ENCODE results near the gene SCUBE1. TPM values are rescaled to one million over a fixed set of nuclear protein-coding genes. Genes with fewer than 3 reads are reported as not detected.

The SCUBE1 gene
- total and polyA plus RNA-seq, 2 of the 8 experiments (the other 6 are each of a cell fraction or from before 2014, with no cell fraction given), result 2.3 to 4.9 TPM

DNA sequence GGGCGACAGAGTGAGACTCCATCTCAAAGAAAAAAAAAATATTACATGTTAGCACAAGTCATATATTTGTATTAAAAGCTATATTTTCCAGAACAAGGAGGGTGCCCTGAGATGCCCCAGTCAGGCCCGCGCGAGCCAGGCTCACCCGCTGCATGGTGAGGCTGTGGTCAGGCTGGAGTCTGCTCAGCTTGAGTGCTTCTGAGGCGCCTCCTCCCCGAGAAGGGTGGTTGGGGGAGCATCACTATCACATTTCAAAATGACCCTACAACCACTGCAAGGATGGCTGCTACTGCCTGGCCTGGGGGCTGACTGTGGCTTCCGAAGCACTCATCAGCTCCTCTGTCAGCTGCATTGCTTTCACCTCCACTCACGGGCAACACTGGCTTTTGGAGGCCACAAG is 77.1 kb downstream of the SCUBE1 start:
- H2BK15ac ChIP-seq (ENCODE audit: low read length), result no peak overlapping the region
- no peak overlapping the region for H2BK120ac ChIP-seq (replicated peaks; ENCODE audit: low read depth, low read length)
- POLR2A ChIA-PET (ENCODE audit: partially characterized antibody), result interaction anchor here (0.6 to 1.3 kb wide), 2 partner anchors 19 to 93 kb away, joined by 3 to 4 read pairs; no protein-coding TSS in a partner anchor
- 93% methylated on average over 9 of the region's 9 CpGs; no CpG with 5 or more reads in 1 of the 2 experiments for WGBS, 2 experiments (ENCODE audit: extremely low coverage in 1 of 2, insufficient coverage in 1 of 2, insufficient read length in 1 of 2, insufficient replicate concordance in 2 of 2, low coverage in 1 of 2, low lambda C conversion rate in 2 of 2, missing lambda C conversion rate in 1 of 2)
- no peak overlapping the region for H3K4me3 ChIP-seq (ENCODE audit: extremely low read depth in 1 of 4, insufficient read depth in 2 of 4, low read depth in 3 of 4, low read length in 4 of 4)
- no peaks in the 10 kb centered on the region for H3K79me1 ChIP-seq (ENCODE audit: low read depth, low read length)
- H3K79me2 ChIP-seq (ENCODE audit: control insufficient read depth in 1 of 2, insufficient read depth in 2 of 2, low read length in 2 of 2), result no peaks in the 10 kb centered on the region
- peaks cover 0 to 4% (median under 1%) of the 10 kb centered on the region in 4 experiments; a peak in 1 of 7 replicates for H3K4me1 ChIP-seq (replicated peaks in 1 of 4; ENCODE audit: control insufficient read depth in 3 of 4, insufficient read depth in 4 of 4, low read length in 3 of 4)
- no peak overlapping the region for H3K4me2 ChIP-seq (ENCODE audit: insufficient read depth in 1 of 2, low read depth in 2 of 2, low read length in 2 of 2)
- H3K27ac ChIP-seq (ENCODE audit: low read depth, low read length), result no peak overlapping the region
- H2BK12ac ChIP-seq (ENCODE audit: low read depth, low read length), result no peak overlapping the region
- no peak overlapping the region for H2BK20ac ChIP-seq (ENCODE audit: low read length)
- H3K18ac ChIP-seq (ENCODE audit: extremely low read depth, low read length), result no peak overlapping the region
- no peaks in the 10 kb centered on the region for H3K9me3 ChIP-seq (ENCODE audit: insufficient read depth in 2 of 2, low read depth in 1 of 2, low read length in 1 of 2)
- no peaks in the 10 kb centered on the region for H3K36me3 ChIP-seq (ENCODE audit: control insufficient read depth in 2 of 4, insufficient read depth in 4 of 4, low read length in 3 of 4)
- no peak overlapping the region for H3K9ac ChIP-seq (replicated peaks in 1 of 4; ENCODE audit: extremely low read depth in 1 of 4, low read depth in 3 of 4, low read length in 3 of 4)
- CTCF ChIA-PET (ENCODE audit: partially characterized antibody), result interaction anchor here (0.6 to 18.2 kb wide), 5 partner anchors 7 to 118 kb away, joined by 3 to 388 read pairs (median 173); no protein-coding TSS in a partner anchor
- H3K23ac ChIP-seq (ENCODE audit: insufficient read length), result no peak overlapping the region
- no peak overlapping the region for H2AFZ ChIP-seq (ENCODE audit: low read length)
- H3K23me2 ChIP-seq (ENCODE audit: low read depth, low read length), result no peaks in the 10 kb centered on the region
- DNase-seq (ENCODE audit: low read depth in 1 of 2, low spot score in 2 of 2) (no peak), FAIRE-seq (no peak)
- H3K14ac ChIP-seq (ENCODE audit: insufficient read length), result no peak overlapping the region
- H2AK5ac ChIP-seq (ENCODE audit: low read depth, low read length), result no peak overlapping the region
- no peak overlapping the region for H3K56ac ChIP-seq (replicated peaks; ENCODE audit: insufficient read length, low read depth, low read length)
- no peak overlapping the region for H4K5ac ChIP-seq (ENCODE audit: insufficient read length, low read depth, low read length)
- no peak overlapping the region for H3K4ac ChIP-seq (replicated peaks; ENCODE audit: insufficient read length, low read depth, low read length)
- H2BK5ac ChIP-seq (ENCODE audit: low read depth, low read length), result no peak overlapping the region
- no peaks in the 10 kb centered on the region for H3K27me3 ChIP-seq (replicated peaks in 1 of 4; ENCODE audit: control insufficient read depth in 3 of 4, extremely low read depth in 1 of 4, insufficient read depth in 3 of 4, low read length in 3 of 4)
- no peak overlapping the region for H4K8ac ChIP-seq (ENCODE audit: extremely low read depth, insufficient read depth, low read length)
- H4K20me1 ChIP-seq (replicated peaks in 1 of 2; ENCODE audit: control insufficient read depth in 1 of 2, insufficient read depth in 2 of 2, low read length in 2 of 2), result peaks cover 0 to 2% of the 10 kb centered on the region in 2 experiments
- H4K91ac ChIP-seq (replicated peaks; ENCODE audit: insufficient read length, low read length), result no peak overlapping the region
- TF ChIP-seq RNF2 (IDR thresholded peaks at IDR 0.05; ENCODE audit: borderline replicate concordance, low read depth, low read length, missing control alignments, poor library complexity, severe bottlenecking), result no peak
- no peak for TF ChIP-seq FOSL1 (IDR thresholded peaks at IDR 0.05; ENCODE audit: insufficient read depth, low read depth, low read length)
- no peak for TF ChIP-seq EP300 (IDR thresholded peaks at IDR 0.05; ENCODE audit: borderline replicate concordance in 1 of 2, low read depth in 2 of 2, low read length in 2 of 2)
